ENCODE data around the gene HDAC4. TPM values are rescaled to one million over a fixed set of nuclear protein-coding genes. Genes with fewer than 3 reads are reported as not detected.

Gene HDAC4
- total and polyA plus RNA-seq, 4 donors = 6.8 to 75.5 (median 30.2) TPM

DNA sequence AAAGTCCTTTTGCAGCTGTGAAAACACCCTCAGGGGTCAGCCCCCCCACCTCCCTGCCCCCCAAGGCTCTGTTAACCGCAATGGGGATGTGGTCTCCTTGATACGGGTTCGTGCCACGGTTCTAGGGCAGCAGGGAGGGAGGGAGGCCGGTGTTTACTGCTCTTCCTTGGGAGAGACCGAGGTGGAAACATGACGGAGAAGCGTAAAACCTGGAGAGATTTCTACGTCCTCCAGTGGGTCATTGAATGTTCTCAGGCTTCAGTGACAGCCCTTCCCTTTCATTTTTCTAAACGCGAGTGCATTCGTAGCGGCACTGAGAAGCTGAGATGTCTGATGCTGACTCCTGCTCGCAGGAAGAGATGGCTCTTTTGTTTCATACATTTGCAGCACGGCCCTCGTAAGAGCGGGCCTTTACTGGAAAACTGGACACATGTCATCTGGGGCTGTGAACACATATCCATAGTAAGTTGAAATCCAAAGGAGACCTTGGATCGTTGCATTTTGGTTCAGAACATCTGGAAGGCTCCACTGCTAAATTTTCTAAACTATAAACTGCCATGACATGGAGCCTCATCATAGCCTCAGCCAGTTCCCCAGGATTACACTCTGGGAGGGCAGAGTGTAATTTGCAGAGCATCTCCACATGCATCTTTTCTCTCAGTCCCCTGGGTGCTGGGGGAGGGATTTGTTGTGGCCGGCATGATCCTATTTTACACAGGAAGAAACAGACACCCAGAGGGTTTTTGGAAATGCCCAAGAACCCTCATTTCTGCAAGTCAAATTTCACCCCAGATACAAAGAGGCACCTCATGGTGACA, 40.6 kb upstream of the HDAC4 start:
- Histone ChIP-seq H3K36me3 (ENCODE audit: control insufficient read depth in 1 of 2, insufficient read depth in 2 of 2, low read length in 1 of 2) (no peaks in the 10 kb centered on the region), H3K27ac (ENCODE audit: low read depth in 1 of 2, low read length in 2 of 2) (no peak overlapping the region), H3K4me1 (ENCODE audit: control insufficient read depth in 1 of 2, insufficient read depth in 2 of 2, low read length in 2 of 2) (peaks cover 0 to 4% of the 10 kb centered on the region in 2 donors), H3K4me3 (ENCODE audit: low read length in 2 of 2) (no peak overlapping the region), H3K27me3 (ENCODE audit: control insufficient read depth in 1 of 2, insufficient read depth in 2 of 2, low read length in 1 of 2) (no peaks in the 10 kb centered on the region), H3K9me3 (ENCODE audit: control insufficient read depth, low read length) (peaks cover under 1% of the 10 kb centered on the region)
- WGBS, 2 donors = 35 to 46% methylated on average over 19 of the region's 19 CpGs
- intact Hi-C loops (cut with DNase I) = no loop called here
- no peak for ATAC-seq (ENCODE audit: low FRiP score)
- no peak for DNase-seq

DNA sequence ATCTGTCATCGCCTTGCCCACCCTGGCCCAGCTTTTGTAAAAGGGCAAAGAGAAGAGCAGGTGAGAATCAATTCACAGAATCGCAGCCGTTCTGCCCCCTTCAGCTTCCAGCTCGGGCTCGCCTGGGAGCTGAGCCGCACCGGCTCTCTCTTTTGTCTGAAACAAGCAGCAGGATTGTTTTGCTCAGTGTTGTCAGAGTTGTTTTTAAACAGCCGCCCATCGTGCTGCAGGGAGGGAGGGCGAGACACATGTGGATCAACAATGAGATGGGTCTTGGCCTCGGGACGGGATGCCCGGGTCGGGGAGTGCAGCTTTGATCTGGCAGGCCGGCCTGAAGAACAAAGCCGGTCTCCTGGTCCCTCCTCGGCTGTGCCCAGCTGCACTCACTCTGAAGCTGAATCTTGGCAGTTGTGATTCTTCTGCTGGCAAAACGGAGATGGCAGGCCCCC, 39.7 kb upstream of the HDAC4 start:
- H3K27ac ChIP-seq (ENCODE audit: low read depth in 1 of 2, low read length in 2 of 2) = no peak overlapping the region
- H3K4me1 ChIP-seq (ENCODE audit: control insufficient read depth in 1 of 2, insufficient read depth in 2 of 2, low read length in 2 of 2) = peaks cover 0 to 4% of the 10 kb centered on the region in 2 donors
- H3K27me3 ChIP-seq (ENCODE audit: control insufficient read depth in 1 of 2, insufficient read depth in 2 of 2, low read length in 1 of 2) = no peaks in the 10 kb centered on the region
- H3K36me3 ChIP-seq (ENCODE audit: control insufficient read depth in 1 of 2, insufficient read depth in 2 of 2, low read length in 1 of 2) = no peaks in the 10 kb centered on the region
- WGBS, 2 donors = 7% methylated on average over 18 of the region's 18 CpGs
- ATAC-seq (ENCODE audit: low FRiP score) = no peak
- H3K9me3 ChIP-seq (ENCODE audit: control insufficient read depth, low read length) = peaks cover 2% of the 10 kb centered on the region
- intact Hi-C loops (cut with DNase I) = no loop called here
- no peak for DNase-seq
- no peak overlapping the region for H3K4me3 ChIP-seq (ENCODE audit: low read length in 2 of 2)

- Histone ChIP-seq H3K4me1 (ENCODE audit: control insufficient read depth in 1 of 2, insufficient read depth in 2 of 2, low read length in 2 of 2) (peaks cover 0 to 2% of the 10 kb centered on the region in 2 donors), H3K27ac (ENCODE audit: low read depth in 1 of 2, low read length in 2 of 2) (no peak overlapping the region), H3K9me3 (ENCODE audit: control insufficient read depth, low read length) (peaks cover 2% of the 10 kb centered on the region), H3K27me3 (ENCODE audit: control insufficient read depth in 1 of 2, insufficient read depth in 2 of 2, low read length in 1 of 2) (no peaks in the 10 kb centered on the region), H3K36me3 (ENCODE audit: control insufficient read depth in 1 of 2, insufficient read depth in 2 of 2, low read length in 1 of 2) (no peaks in the 10 kb centered on the region), H3K4me3 (ENCODE audit: low read length in 2 of 2) (no peak overlapping the region)
- 87 to 88% methylated on average over 11 of the region's 11 CpGs for WGBS, 2 donors
- intact Hi-C loops (cut with DNase I) = no loop called here
- DNase-seq (no peak), ATAC-seq (ENCODE audit: low FRiP score) (no peak)
These were observed 39.0 kb upstream of the HDAC4 start for GRCh38 chr2:239439754-239440315.

GRCh38 chr2:239438995-239439753, 38.4 kb upstream of the HDAC4 start:
- Histone ChIP-seq H3K36me3 (ENCODE audit: control insufficient read depth in 1 of 2, insufficient read depth in 2 of 2, low read length in 1 of 2) (no peaks in the 10 kb centered on the region), H3K9me3 (ENCODE audit: control insufficient read depth, low read length) (peaks cover 4% of the 10 kb centered on the region), H3K4me1 (ENCODE audit: control insufficient read depth in 1 of 2, insufficient read depth in 2 of 2, low read length in 2 of 2) (no peaks in the 10 kb centered on the region), H3K27ac (ENCODE audit: low read depth in 1 of 2, low read length in 2 of 2) (no peak overlapping the region), H3K27me3 (ENCODE audit: control insufficient read depth in 1 of 2, insufficient read depth in 2 of 2, low read length in 1 of 2) (no peaks in the 10 kb centered on the region), H3K4me3 (ENCODE audit: low read length in 2 of 2) (no peak overlapping the region)
- ATAC-seq (ENCODE audit: low FRiP score) (no peak), DNase-seq (no peak)
- WGBS, 2 donors = 93 to 95% methylated on average over 21 of the region's 21 CpGs
- intact Hi-C loops (cut with DNase I) = no loop called here

GRCh38 chr2:239438368-239438767, 37.5 kb upstream of the HDAC4 start:
- no peak overlapping the region for H3K4me3 ChIP-seq (ENCODE audit: low read length in 2 of 2)
- intact Hi-C loops (cut with DNase I) = no loop called here
- H3K4me1 ChIP-seq (ENCODE audit: control insufficient read depth in 1 of 2, insufficient read depth in 2 of 2, low read length in 2 of 2) = no peaks in the 10 kb centered on the region
- WGBS, 2 donors = 92 to 93% methylated on average over 3 of the region's 3 CpGs
- H3K9me3 ChIP-seq (ENCODE audit: control insufficient read depth, low read length) = peaks cover 5% of the 10 kb centered on the region
- no peak for DNase-seq
- no peaks in the 10 kb centered on the region for H3K27me3 ChIP-seq (ENCODE audit: control insufficient read depth in 1 of 2, insufficient read depth in 2 of 2, low read length in 1 of 2)
- no peak for ATAC-seq (ENCODE audit: low FRiP score)
- H3K27ac ChIP-seq (ENCODE audit: low read depth in 1 of 2, low read length in 2 of 2) = no peak overlapping the region
- H3K36me3 ChIP-seq (ENCODE audit: control insufficient read depth in 1 of 2, insufficient read depth in 2 of 2, low read length in 1 of 2) = no peaks in the 10 kb centered on the region

DNA sequence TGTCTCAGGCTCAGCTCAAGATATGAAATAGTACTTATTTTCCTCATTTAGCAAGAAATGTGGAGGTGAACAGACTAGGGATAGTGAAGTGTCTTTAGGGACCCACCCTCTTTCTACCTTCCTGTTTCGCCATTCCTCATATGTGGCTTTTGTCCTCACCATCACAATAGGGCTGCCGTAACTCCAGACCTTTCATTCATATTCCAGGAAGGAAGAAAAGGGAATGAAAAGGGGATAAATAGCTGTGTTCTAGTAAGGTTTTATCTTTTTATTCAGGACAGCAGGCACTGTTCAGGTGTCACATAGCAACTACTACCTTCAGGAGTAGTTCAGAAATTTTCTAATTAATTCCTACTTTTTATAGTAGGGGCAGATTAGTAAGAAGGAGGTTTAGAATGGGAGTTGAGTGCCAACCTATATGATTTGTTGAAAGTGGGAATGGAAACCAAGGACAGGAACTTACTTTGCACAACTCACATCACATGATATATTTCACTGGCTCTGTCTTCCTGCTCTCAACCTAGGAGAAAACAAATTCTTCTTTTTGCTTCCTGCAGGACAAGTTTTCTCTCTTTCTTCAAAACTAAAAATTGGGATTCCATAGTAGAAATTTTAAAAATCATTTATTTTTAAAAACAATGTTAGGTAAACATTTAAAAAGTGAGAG, 36.0 kb upstream of the HDAC4 start:
- 97 to 98% methylated on average over 2 of the region's 2 CpGs for WGBS, 2 donors
- Histone ChIP-seq H3K4me3 (ENCODE audit: low read length in 2 of 2) (no peak overlapping the region), H3K4me1 (ENCODE audit: control insufficient read depth in 1 of 2, insufficient read depth in 2 of 2, low read length in 2 of 2) (no peaks in the 10 kb centered on the region), H3K36me3 (ENCODE audit: control insufficient read depth in 1 of 2, insufficient read depth in 2 of 2, low read length in 1 of 2) (no peaks in the 10 kb centered on the region), H3K27me3 (ENCODE audit: control insufficient read depth in 1 of 2, insufficient read depth in 2 of 2, low read length in 1 of 2) (no peaks in the 10 kb centered on the region), H3K27ac (ENCODE audit: low read depth in 1 of 2, low read length in 2 of 2) (no peak overlapping the region), H3K9me3 (ENCODE audit: control insufficient read depth, low read length) (peaks cover 5% of the 10 kb centered on the region)
- no peak for ATAC-seq (ENCODE audit: low FRiP score)
- DNase-seq = no peak
- intact Hi-C loops (cut with DNase I) = no loop called here

GRCh38 chr2:239436076-239436475, 35.3 kb upstream of the HDAC4 start:
- no peaks in the 10 kb centered on the region for H3K27me3 ChIP-seq (ENCODE audit: control insufficient read depth in 1 of 2, insufficient read depth in 2 of 2, low read length in 1 of 2)
- 69 to 71% methylated on average over 5 of the region's 5 CpGs for WGBS, 2 donors

GRCh38 chr2:239433777-239434403, 33.1 kb upstream of the HDAC4 start:
- H3K27ac ChIP-seq (ENCODE audit: low read depth in 1 of 2, low read length in 2 of 2) = no peak overlapping the region
- no peaks in the 10 kb centered on the region for H3K36me3 ChIP-seq (ENCODE audit: control insufficient read depth in 1 of 2, insufficient read depth in 2 of 2, low read length in 1 of 2)
- H3K27me3 ChIP-seq (ENCODE audit: control insufficient read depth in 1 of 2, insufficient read depth in 2 of 2, low read length in 1 of 2) = no peaks in the 10 kb centered on the region
- H3K9me3 ChIP-seq (ENCODE audit: control insufficient read depth, low read length) = peaks cover 5% of the 10 kb centered on the region
- intact Hi-C loops (cut with DNase I) = no loop called here
- H3K4me3 ChIP-seq (ENCODE audit: low read length in 2 of 2) = no peak overlapping the region
- DNase-seq = no peak
- WGBS, 2 donors = 59 to 81% methylated on average over 4 of the region's 4 CpGs
- H3K4me1 ChIP-seq (ENCODE audit: control insufficient read depth in 1 of 2, insufficient read depth in 2 of 2, low read length in 2 of 2) = no peaks in the 10 kb centered on the region
- no peak for ATAC-seq (ENCODE audit: low FRiP score)

More at GRCh38 chr2:239436076-239436475, 35.3 kb upstream of the HDAC4 start:
- no peaks in the 10 kb centered on the region for H3K36me3 ChIP-seq (ENCODE audit: control insufficient read depth in 1 of 2, insufficient read depth in 2 of 2, low read length in 1 of 2)
- DNase-seq = no peak
- H3K4me3 ChIP-seq (ENCODE audit: low read length in 2 of 2) = no peak overlapping the region
- no peaks in the 10 kb centered on the region for H3K4me1 ChIP-seq (ENCODE audit: control insufficient read depth in 1 of 2, insufficient read depth in 2 of 2, low read length in 2 of 2)
- intact Hi-C loops (cut with DNase I) = no loop called here
- H3K9me3 ChIP-seq (ENCODE audit: control insufficient read depth, low read length) = peaks cover 5% of the 10 kb centered on the region
- no peak overlapping the region for H3K27ac ChIP-seq (ENCODE audit: low read depth in 1 of 2, low read length in 2 of 2)
- ATAC-seq (ENCODE audit: low FRiP score) = no peak
